GM12878 (cell line): Measurements from ENCODE around the gene POLR3E. TPM values are rescaled to one million over a fixed set of nuclear protein-coding genes. Genes with fewer than 3 reads are reported as not detected.

Experiments used
- ATAC-seq: fragments of 200-7000 bp; cut with Tn5 transposase; 3 replicates; pipeline ENCODE4 v1.9.1; 2020; ENCODE audit warnings: mild to moderate bottlenecking, moderate library complexity
- BruUV-seq: library from RNA; stranded (reverse); fragments of 400-500 nt; replicated peaks from 2 replicates; lab custom pipeline; 2021; lab: Mats Ljungman, UMichigan
- CTCF ChIA-PET: fragments of 300-600 bp; sonication (Branson Sonifier 250); formaldehyde crosslinking; extraction: SDS; loops from one replicate; lab custom pipeline; 2021; ENCODE audit warnings: inconsistent platforms; lab: Yijun Ruan, JAX
- POLR2A ChIA-PET: fragments of 350-600 bp; formaldehyde crosslinking; extraction: SDS; loops from one replicate; lab custom pipeline; 2021; ENCODE audit warnings: inconsistent platforms; lab: Charles Lee
- RAD21 ChIA-PET: fragments of 300-600 bp; sonication (Branson Sonifier 250); formaldehyde crosslinking; loops from one replicate; lab custom pipeline; 2023; ENCODE audit warnings: antibody characterized with exemption; ENCODE audit not compliant: unreplicated experiment; lab: Charles Lee
- SMC1A ChIA-PET: fragments of 300-600 bp; sonication (Branson Sonifier 250); formaldehyde crosslinking; loops from one replicate; lab custom pipeline; 2023; ENCODE audit not compliant: unreplicated experiment, uncharacterized antibody; lab: Charles Lee
- DNase-seq: peaks from one replicate; pipeline ENCODE4 v3.0.0-alpha.2; 2011; ENCODE audit warnings: low read depth, low spot score
- FAIRE-seq: peaks from 3 replicates; lab custom pipeline; 2011; peaks lifted over from hg19 to GRCh38; lab: Jason Lieb, UNC
- H2AFZ ChIP-seq: 2 replicates; pipeline ENCODE4 v1.6.0; 2011; ENCODE audit warnings: low read depth, low read length, control low read depth; ENCODE audit not compliant: control insufficient read depth
- H3K27ac ChIP-seq: 2 replicates; pipeline ENCODE4 v1.5.1; 2011; ENCODE audit warnings: control low read depth; ENCODE audit not compliant: control insufficient read depth, insufficient read depth
- H3K27me3 ChIP-seq, 2 experiments: replicated peaks in 1 of 2; 2 replicates each; pipeline versions ENCODE4 v1.6.0 to v1.6.1; 2011; ENCODE audit warnings: low read length in 1 of 2; ENCODE audit not compliant: control insufficient read depth in 2 of 2, insufficient read depth in 2 of 2
- H3K36me3 ChIP-seq, 2 experiments: 2 replicates each; pipeline ENCODE4 v1.5.1; 2011; ENCODE audit warnings: low read length in 1 of 2; ENCODE audit not compliant: control insufficient read depth in 2 of 2, insufficient read depth in 2 of 2
- H3K4me1 ChIP-seq: 2 replicates; pipeline ENCODE4 v1.6.1; 2011; ENCODE audit warnings: mild to moderate bottlenecking, low read length, moderate library complexity, mixed read lengths; ENCODE audit not compliant: control insufficient read depth, insufficient read depth
- H3K4me2 ChIP-seq: 2 replicates; pipeline ENCODE4 v1.6.0; 2011; ENCODE audit warnings: control low read depth; ENCODE audit not compliant: control insufficient read depth, insufficient read depth
- H3K4me3 ChIP-seq: fragments of 200-600 bp; sonication (generic); 2 replicates; pipeline ENCODE4 v1.5.1; 2016
- H3K79me2 ChIP-seq: 2 replicates; pipeline ENCODE4 v1.6.0; 2011; ENCODE audit warnings: low read length; ENCODE audit not compliant: control insufficient read depth, insufficient read depth
- H3K9ac ChIP-seq: 2 replicates; pipeline ENCODE4 v1.8.0; 2011; ENCODE audit warnings: low read length, control low read depth, mixed read lengths; ENCODE audit not compliant: control insufficient read depth, insufficient read depth
- H3K9me3 ChIP-seq: replicated peaks from 3 replicates; pipeline ENCODE4 v1.5.1; 2011; ENCODE audit warnings: mild to moderate bottlenecking, low read length; ENCODE audit not compliant: control insufficient read depth, insufficient read depth
- H4K20me1 ChIP-seq: 2 replicates; pipeline ENCODE4 v1.6.0; 2011; ENCODE audit not compliant: control insufficient read depth, insufficient read depth
- ESRRA ChIP-seq: IDR thresholded peaks from 2 replicates; pipeline ENCODE4 v1.6.1; 2012; ENCODE audit warnings: mild to moderate bottlenecking, low read length, improper control_type of control experiment
- FOS ChIP-seq: IDR thresholded peaks from 3 replicates; pipeline ENCODE4 v1.6.1; 2011; ENCODE audit warnings: borderline replicate concordance; ENCODE audit not compliant: insufficient read length; ENCODE audit errors: extremely low read depth
- IRF3 ChIP-seq: fragments of 450-650 bp; IDR thresholded peaks from 2 replicates; pipeline ENCODE4 v1.6.1; 2014; ENCODE audit warnings: mild to moderate bottlenecking
- JUNB ChIP-seq: IDR thresholded peaks from 2 replicates; pipeline ENCODE4 v1.6.1; 2016; ENCODE audit warnings: antibody characterized with exemption, mild to moderate bottlenecking
- KDM1A ChIP-seq: fragments of 200-600 bp; sonication (generic); IDR thresholded peaks from 2 replicates; pipeline ENCODE4 v1.6.1; 2016; ENCODE audit warnings: borderline replicate concordance
- MEF2A ChIP-seq: IDR thresholded peaks from 2 replicates; pipeline ENCODE4 v1.6.1; 2011; ENCODE audit warnings: low read depth, mild to moderate bottlenecking, low read length, moderate library complexity; ENCODE audit not compliant: insufficient read depth
- MXI1 ChIP-seq: fragments of 150-350 bp; IDR thresholded peaks from 2 replicates; pipeline ENCODE4 v1.6.1; 2011; ENCODE audit warnings: low read depth, mild to moderate bottlenecking, inconsistent platforms, low read length, improper control_type of control experiment
- NFIC ChIP-seq: IDR thresholded peaks from 2 replicates; pipeline ENCODE4 v1.6.1; 2012; ENCODE audit warnings: low read depth, mild to moderate bottlenecking, inconsistent platforms, low read length, moderate library complexity
- NR2C1 ChIP-seq: fragments of 450-650 bp; IDR thresholded peaks from 2 replicates; pipeline ENCODE4 v1.6.1; 2017; ENCODE audit warnings: antibody characterized with exemption, mild to moderate bottlenecking, moderate library complexity
- NR2C2 ChIP-seq: IDR thresholded peaks from 2 replicates; pipeline ENCODE4 v1.6.1; 2011; ENCODE audit warnings: borderline replicate concordance, low read depth; ENCODE audit not compliant: control insufficient read depth, insufficient read length
- NR2F1 ChIP-seq: fragments of 450-650 bp; conservative IDR thresholded peaks from 2 replicates; pipeline ENCODE4 v1.6.1; 2017; ENCODE audit warnings: mild to moderate bottlenecking
- POU2F2 ChIP-seq: IDR thresholded peaks from 3 replicates; pipeline ENCODE4 v1.6.1; 2011; ENCODE audit warnings: low read depth, mild to moderate bottlenecking, low read length, borderline replicate concordance
- RFX5 ChIP-seq: IDR thresholded peaks from 2 replicates; pipeline ENCODE4 v1.6.1; 2011; ENCODE audit warnings: low read depth, low read length, improper control_type of control experiment
- WGBS: methylation state at CpG from one replicate; pipeline ENCODE4 v1.1.6; 2016; ENCODE audit warnings: low lambda C conversion rate; ENCODE audit not compliant: insufficient replicate concordance, insufficient coverage; ENCODE audit errors: missing lambda C conversion rate; 5-methylcytosine and 5-hydroxymethylcytosine counted together
- in situ Hi-C: fragments of 300-500 bp; cut with MboI; formaldehyde crosslinking; loops from 9 replicates; pipeline ENCODE4 v1.14.3; 2018; ENCODE audit warnings: mixed read lengths
- intact Hi-C: fragments of 100-400 bp; cut with micrococcal nuclease; formaldehyde crosslinking; loops from one replicate; pipeline ENCODE4 v1.14.2; 2022; ENCODE audit not compliant: unreplicated experiment
- polyA plus RNA-seq, 11 experiments: library from polyadenylated mRNA; depleted of rRNA in 4 of 11; unstranded in 6 of 11; stranded (reverse) in 5 of 11; fragments of >200 nt; fragmentation: Nextera tagmentation in 4 of 11; fragmentation: Illumina TruSeq in 1 of 11; extraction: Ambion mirVana in 4 of 11; extraction: Trizol in 1 of 11; gene quantifications; 1 replicate in 1 of 11; 2 replicates in 10 of 11; pipeline versions ENCODE4 v1.2.1 to v1.2.3, GENCODE V29; 2011 to 2016; ENCODE audit warnings: inconsistent platforms in 2 of 11, missing spikeins in 2 of 11, low read depth in 1 of 11
- total RNA-seq, 4 experiments: library from RNA; depleted of rRNA in 3 of 4; stranded (reverse); fragments of >200 nt in 3 of 4; fragmentation: Illumina TruSeq in 1 of 4; extraction: Trizol in 1 of 4; gene quantifications; 2 replicates each; pipeline versions ENCODE4 v1.2.1 to v1.2.3, GENCODE V29; 2013 to 2021

POLR3E gene
- total and polyA plus RNA-seq, 10 of the 15 experiments (the other 5 are each of a cell fraction or from before 2014, with no cell fraction given): 11.1 to 79.5 (median 39.7) TPM

GRCh38 chr16:22260490-22260889 is 36.7 kb upstream of the POLR3E start:
- Histone ChIP-seq H3K4me3 (no peak overlapping the region), H4K20me1 (no peaks in the 10 kb centered on the region), H3K9ac (no peak overlapping the region)
- intact Hi-C loops: no loop called here
- BruUV-seq: no TSS peak
- FAIRE-seq: no peak
- SMC1A ChIA-PET: interaction anchor here (1.2 kb wide), 1 partner anchor 40 kb away, joined by 3 read pairs; no protein-coding TSS in a partner anchor
- TF ChIP-seq NR2F1: no peak
- no peak for TF ChIP-seq NR2C2
- no peak for TF ChIP-seq FOS
- no peak for TF ChIP-seq JUNB
- TF ChIP-seq IRF3: no peak
- no peak for TF ChIP-seq NR2C1
- no peak for TF ChIP-seq ESRRA
- TF ChIP-seq POU2F2: no peak
- no peak for TF ChIP-seq MXI1
- no peak for TF ChIP-seq KDM1A
- TF ChIP-seq RFX5: no peak
- TF ChIP-seq NFIC: no peak
- TF ChIP-seq MEF2A: no peak
- TF ChIP-seq, all 136 proteins: peak for 0
- Histone ChIP-seq H3K27me3 (no peaks in the 10 kb centered on the region), H3K9me3 (no peaks in the 10 kb centered on the region; the same call in 2 of the 3 replicates), H3K79me2 (no peaks in the 10 kb centered on the region), H3K4me1 (no peaks in the 10 kb centered on the region), H2AFZ (no peak overlapping the region), H3K36me3 (peaks cover 28 to 33% of the 10 kb centered on the region in 2 experiments; a peak in 3 of 4 replicates), H3K4me2 (no peak overlapping the region), H3K27ac (no peak overlapping the region)
- no peak for DNase-seq
- POLR2A ChIA-PET: interaction anchor here (0.9 kb wide), 1 partner anchor 18 kb away, joined by 4 read pairs; no protein-coding TSS in a partner anchor
- no peak for ATAC-seq
- RAD21 ChIA-PET: no interaction called here
- in situ Hi-C loops: no loop called here
- CTCF ChIA-PET: interaction anchor here (0.8 to 1.0 kb wide), 3 partner anchors 15 to 50 kb away, joined by 3 to 4 read pairs (median 3); no protein-coding TSS in a partner anchor
- WGBS: 98% methylated on average over 3 of the region's 3 CpGs
